SK-N-SH treated with all-trans-retinoic acid at 6 μM for 48 hours (cell line): ENCODE data around the gene PALB2.

Experiments
- ESRRG ChIP-seq: fragments of 250-450 bp; sonication (Bioruptor Pico); IDR thresholded peaks from 2 replicates; pipeline ENCODE4 v1.6.1; 2021; ENCODE audit warnings: mild to moderate bottlenecking
- PPARA ChIP-seq: fragments of 250-450 bp; sonication (Bioruptor Pico); IDR thresholded peaks from 2 replicates; pipeline ENCODE4 v1.5.0; 2020; ENCODE audit warnings: mild to moderate bottlenecking, borderline replicate concordance
- ZFP3 ChIP-seq: fragments of 250-450 bp; sonication (Bioruptor Pico); IDR thresholded peaks from 2 replicates; pipeline ENCODE4 v1.5.0; 2020; ENCODE audit warnings: mild to moderate bottlenecking, moderate library complexity
- TF ChIP-seq, protein P1 (sequence below): fragments of 250-450 bp; sonication (Bioruptor Pico); IDR thresholded peaks from 2 replicates; pipeline ENCODE4 v1.8.0; 2020; ENCODE audit warnings: mild to moderate bottlenecking, moderate library complexity, borderline replicate concordance
- TF ChIP-seq, protein P2 (sequence below): fragments of 250-450 bp; sonication (Bioruptor Pico); IDR thresholded peaks from 2 replicates; pipeline ENCODE4 v1.5.1; 2020; ENCODE audit warnings: low read depth, mild to moderate bottlenecking, moderate library complexity

DNA sequence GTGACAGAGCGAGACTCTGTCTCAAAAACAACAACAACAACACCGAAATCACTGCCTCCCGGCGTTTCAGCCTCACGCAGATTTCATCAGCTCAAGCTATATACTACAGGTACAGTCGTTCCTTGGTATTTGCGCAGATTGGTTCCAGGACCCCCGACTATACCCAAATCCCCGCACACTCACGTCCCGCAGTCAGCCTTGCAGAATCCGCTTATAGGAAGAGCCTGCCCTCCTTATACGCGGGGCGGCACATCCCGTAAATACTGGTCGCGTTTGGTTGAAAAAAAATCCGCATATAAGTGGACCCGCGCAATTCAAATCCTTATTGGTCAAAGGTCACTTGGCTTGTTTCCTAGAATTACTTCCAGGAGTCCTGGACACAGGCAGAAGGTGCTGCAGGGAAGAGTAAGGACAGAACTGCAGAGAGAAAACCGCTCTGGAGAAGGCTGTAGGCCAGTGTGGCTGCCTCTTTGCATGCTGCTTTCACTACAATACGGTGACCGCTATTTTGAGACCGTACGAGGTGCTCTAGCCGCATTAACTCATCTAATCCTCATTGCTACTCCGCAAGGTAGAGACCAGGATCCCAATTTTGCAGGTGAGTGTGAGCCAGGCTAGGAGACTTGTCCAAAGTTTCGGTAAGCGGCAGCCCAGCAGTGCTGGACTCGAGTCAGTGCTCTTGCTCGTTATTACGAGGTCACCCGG, 45.7 kb downstream of the PALB2 start:
- TF ChIP-seq, protein P1, sequence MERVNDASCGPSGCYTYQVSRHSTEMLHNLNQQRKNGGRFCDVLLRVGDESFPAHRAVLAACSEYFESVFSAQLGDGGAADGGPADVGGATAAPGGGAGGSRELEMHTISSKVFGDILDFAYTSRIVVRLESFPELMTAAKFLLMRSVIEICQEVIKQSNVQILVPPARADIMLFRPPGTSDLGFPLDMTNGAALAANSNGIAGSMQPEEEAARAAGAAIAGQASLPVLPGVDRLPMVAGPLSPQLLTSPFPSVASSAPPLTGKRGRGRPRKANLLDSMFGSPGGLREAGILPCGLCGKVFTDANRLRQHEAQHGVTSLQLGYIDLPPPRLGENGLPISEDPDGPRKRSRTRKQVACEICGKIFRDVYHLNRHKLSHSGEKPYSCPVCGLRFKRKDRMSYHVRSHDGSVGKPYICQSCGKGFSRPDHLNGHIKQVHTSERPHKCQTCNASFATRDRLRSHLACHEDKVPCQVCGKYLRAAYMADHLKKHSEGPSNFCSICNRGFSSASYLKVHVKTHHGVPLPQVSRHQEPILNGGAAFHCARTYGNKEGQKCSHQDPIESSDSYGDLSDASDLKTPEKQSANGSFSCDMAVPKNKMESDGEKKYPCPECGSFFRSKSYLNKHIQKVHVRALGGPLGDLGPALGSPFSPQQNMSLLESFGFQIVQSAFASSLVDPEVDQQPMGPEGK (CRISPR knock-in tag) = no peak
- TF ChIP-seq ESRRG (CRISPR knock-in tag) (no peak), PPARA (CRISPR knock-in tag) (no peak), ZFP3 (no peak)
- TF ChIP-seq, protein P2, sequence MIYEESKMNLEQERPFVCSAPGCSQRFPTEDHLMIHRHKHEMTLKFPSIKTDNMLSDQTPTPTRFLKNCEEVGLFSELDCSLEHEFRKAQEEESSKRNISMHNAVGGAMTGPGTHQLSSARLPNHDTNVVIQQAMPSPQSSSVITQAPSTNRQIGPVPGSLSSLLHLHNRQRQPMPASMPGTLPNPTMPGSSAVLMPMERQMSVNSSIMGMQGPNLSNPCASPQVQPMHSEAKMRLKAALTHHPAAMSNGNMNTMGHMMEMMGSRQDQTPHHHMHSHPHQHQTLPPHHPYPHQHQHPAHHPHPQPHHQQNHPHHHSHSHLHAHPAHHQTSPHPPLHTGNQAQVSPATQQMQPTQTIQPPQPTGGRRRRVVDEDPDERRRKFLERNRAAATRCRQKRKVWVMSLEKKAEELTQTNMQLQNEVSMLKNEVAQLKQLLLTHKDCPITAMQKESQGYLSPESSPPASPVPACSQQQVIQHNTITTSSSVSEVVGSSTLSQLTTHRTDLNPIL (CRISPR knock-in tag) = no peak
